Measurements from ENCODE around the gene GCH1. TPM values are rescaled to one million over a fixed set of nuclear protein-coding genes. Genes with fewer than 3 reads are reported as not detected.

GCH1 gene
- total and polyA plus RNA-seq, 8 donors: 3.4 to 42.6 (median 6.7) TPM

DNA sequence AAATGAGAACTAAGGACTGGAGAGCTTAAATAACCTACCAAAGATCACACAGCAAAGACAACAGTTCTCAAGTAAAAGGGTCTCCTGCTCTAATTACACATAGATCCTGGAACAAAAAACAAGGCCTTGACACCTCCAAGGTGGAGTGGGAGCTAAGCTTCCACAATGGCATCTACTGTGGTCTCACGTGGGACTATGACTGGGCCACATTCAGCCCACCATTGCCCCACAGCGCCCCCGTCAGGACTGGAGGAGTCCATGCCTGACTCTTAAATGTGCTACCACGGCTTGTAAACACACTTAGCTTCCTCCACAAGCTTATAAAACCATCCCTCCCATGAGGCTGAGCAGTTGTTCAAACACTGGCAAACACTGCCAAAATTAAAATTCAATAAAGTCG, 88.5 kb downstream of the GCH1 start:
- Histone ChIP-seq H3K4me1 (no peaks in the 10 kb centered on the region), H3K27ac (no peak overlapping the region), H3K4me3 (no peak overlapping the region), H3K36me3 (no peaks in the 10 kb centered on the region), H3K9me3 (no peaks in the 10 kb centered on the region), H3K27me3 (no peaks in the 10 kb centered on the region)
- 41 to 66% methylated on average over 5 of the region's 5 CpGs for WGBS, 2 donors
- DNase-seq (no peak), ATAC-seq (no peak), FAIRE-seq (no peak)
- TF ChIP-seq, protein P1, sequence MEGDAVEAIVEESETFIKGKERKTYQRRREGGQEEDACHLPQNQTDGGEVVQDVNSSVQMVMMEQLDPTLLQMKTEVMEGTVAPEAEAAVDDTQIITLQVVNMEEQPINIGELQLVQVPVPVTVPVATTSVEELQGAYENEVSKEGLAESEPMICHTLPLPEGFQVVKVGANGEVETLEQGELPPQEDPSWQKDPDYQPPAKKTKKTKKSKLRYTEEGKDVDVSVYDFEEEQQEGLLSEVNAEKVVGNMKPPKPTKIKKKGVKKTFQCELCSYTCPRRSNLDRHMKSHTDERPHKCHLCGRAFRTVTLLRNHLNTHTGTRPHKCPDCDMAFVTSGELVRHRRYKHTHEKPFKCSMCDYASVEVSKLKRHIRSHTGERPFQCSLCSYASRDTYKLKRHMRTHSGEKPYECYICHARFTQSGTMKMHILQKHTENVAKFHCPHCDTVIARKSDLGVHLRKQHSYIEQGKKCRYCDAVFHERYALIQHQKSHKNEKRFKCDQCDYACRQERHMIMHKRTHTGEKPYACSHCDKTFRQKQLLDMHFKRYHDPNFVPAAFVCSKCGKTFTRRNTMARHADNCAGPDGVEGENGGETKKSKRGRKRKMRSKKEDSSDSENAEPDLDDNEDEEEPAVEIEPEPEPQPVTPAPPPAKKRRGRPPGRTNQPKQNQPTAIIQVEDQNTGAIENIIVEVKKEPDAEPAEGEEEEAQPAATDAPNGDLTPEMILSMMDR (IDR thresholded peaks at IDR 0.05): no peak
- intact Hi-C loops (cut with DNase I): no loop called here

GRCh38 chr14:54813081-54813480, 89.5 kb downstream of the GCH1 start:
- 64 to 71% methylated on average over 2 of the region's 2 CpGs for whole genome bisulfite sequencing, 2 donors
- DNase-seq (no peak), ATAC-seq (no peak), FAIRE-seq (no peak)
- H3K4me3 ChIP-seq: no peak overlapping the region
- no peaks in the 10 kb centered on the region for H3K9me3 ChIP-seq
- H3K27me3 ChIP-seq: no peaks in the 10 kb centered on the region
- intact Hi-C loops (cut with DNase I): no loop called here
- H3K4me1 ChIP-seq: no peaks in the 10 kb centered on the region
- no peaks in the 10 kb centered on the region for H3K36me3 ChIP-seq
- H3K27ac ChIP-seq: no peak overlapping the region
- TF ChIP-seq, protein P1 (IDR thresholded peaks at IDR 0.05): no peak

DNA sequence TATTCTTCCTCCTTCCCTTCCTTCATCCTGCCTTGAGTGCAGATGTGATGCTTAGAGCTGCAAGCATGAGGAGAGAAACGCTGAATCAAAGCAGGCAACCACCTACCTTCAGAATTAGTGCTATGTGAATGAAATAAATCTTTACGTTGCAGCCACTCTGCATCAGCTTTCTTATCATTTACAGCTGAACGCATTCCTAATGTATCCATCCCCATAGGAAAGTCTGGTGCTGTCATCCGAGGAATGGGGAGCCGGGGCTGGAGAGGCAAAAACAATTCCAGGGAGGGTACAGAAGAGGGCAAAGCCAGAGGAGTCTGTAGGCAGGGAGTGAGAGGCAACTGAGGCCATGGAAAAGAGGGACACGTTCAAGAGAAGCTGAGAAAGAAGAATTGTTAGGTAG, 90.0 kb downstream of the GCH1 start:
- Histone ChIP-seq H3K27ac (no peak overlapping the region), H3K9me3 (no peaks in the 10 kb centered on the region), H3K4me3 (no peak overlapping the region), H3K4me1 (no peaks in the 10 kb centered on the region), H3K27me3 (no peaks in the 10 kb centered on the region), H3K36me3 (no peaks in the 10 kb centered on the region)
- TF ChIP-seq, protein P1 (IDR thresholded peaks at IDR 0.05): no peak
- no peak for DNase-seq
- WGBS, 2 donors: 57 to 76% methylated on average over 6 of the region's 6 CpGs
- FAIRE-seq: no peak
- no peak for ATAC-seq
- intact Hi-C loops (cut with DNase I): no loop called here

- Histone ChIP-seq H3K9me3 (no peaks in the 10 kb centered on the region), H3K36me3 (no peaks in the 10 kb centered on the region), H3K4me1 (no peaks in the 10 kb centered on the region), H3K27me3 (no peaks in the 10 kb centered on the region), H3K4me3 (no peak overlapping the region), H3K27ac (no peak overlapping the region)
- 80 to 91% methylated on average over 8 of the region's 8 CpGs for WGBS, 2 donors
- no peak for FAIRE-seq
- no peak for ATAC-seq
- intact Hi-C loops (cut with DNase I): no loop called here
- no peak for DNase-seq
- TF ChIP-seq, protein P1 (IDR thresholded peaks at IDR 0.05): no peak
Measured at GRCh38 chr14:54809767-54810166, 92.9 kb downstream of the GCH1 start.

DNA sequence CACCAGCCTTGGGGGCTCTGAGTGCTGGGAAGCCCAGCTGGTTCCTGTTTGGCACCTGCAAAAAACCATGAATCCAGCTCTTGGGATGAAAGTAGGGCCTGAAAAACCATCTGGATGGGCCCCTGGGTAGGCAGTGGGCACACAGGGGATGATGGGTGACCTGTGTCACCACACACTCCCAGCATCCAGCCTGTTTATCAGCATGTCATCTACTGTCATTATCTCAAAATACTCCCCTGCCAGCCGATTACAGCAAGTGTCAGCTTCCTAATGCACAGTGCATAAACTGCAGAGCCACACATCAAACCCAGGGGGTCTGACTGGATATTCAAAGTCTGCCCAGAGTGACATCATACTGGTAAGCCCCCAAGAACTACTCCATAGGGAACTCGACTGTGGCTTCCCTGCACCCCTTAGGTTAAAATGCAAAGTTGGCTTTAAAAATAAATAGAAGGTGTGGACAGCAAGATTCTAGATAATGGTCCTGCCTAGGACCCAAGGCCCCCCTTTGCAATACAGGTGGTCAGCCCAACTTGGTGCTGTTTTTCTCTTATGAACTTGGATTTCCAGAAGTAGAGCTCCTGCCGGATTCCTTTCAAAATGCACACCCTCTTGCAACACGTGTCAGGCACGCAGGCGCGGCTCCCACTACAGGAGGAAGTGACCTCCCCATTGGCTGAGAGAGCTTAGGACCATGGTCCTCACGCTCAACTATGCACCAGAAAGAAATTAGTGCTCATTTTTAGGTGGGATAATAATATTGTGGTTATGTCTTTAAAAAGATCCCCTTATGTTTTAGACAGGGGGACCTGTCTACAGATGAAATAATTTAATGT, 94.1 kb downstream of the GCH1 start:
- no peaks in the 10 kb centered on the region for H3K4me1 ChIP-seq
- TF ChIP-seq, protein P1 (IDR thresholded peaks at IDR 0.05): no peak
- DNase-seq: no peak
- H3K4me3 ChIP-seq: no peak overlapping the region
- intact Hi-C loops (cut with DNase I): no loop called here
- no peaks in the 10 kb centered on the region for H3K36me3 ChIP-seq
- no peak for ATAC-seq
- WGBS, 2 donors: 67 to 72% methylated on average over 8 of the region's 8 CpGs
- no peak for FAIRE-seq
- H3K9me3 ChIP-seq: no peaks in the 10 kb centered on the region
- H3K27me3 ChIP-seq: no peaks in the 10 kb centered on the region
- no peak overlapping the region for H3K27ac ChIP-seq

Data from pancreas (tissue), 10 donors.